Measurements from ENCODE around the gene JPH4.

- TF ChIP-seq EZH2 (IDR thresholded peaks at IDR 0.05; ENCODE audit: insufficient read depth, poor library complexity, severe bottlenecking) (no peak), EZH2phosphoT487 (IDR thresholded peaks at IDR 0.05; ENCODE audit: insufficient read depth, low read depth) (no peak)
Observed at GRCh38 chr14:23564181-23564812, 14.3 kb downstream of the JPH4 start.
